Calu3 (cell line): ENCODE data around the gene PMM1. TPM values are rescaled to one million over a fixed set of nuclear protein-coding genes. Genes with fewer than 3 reads are reported as not detected.

Experiments
- BruUV-seq: library from RNA; stranded (reverse); fragments of 400-500 nt; replicated peaks from 2 replicates; lab custom pipeline; 2021; lab: Mats Ljungman, UMichigan
- CTCF ChIA-PET: fragments of 300-600 bp; sonication (Branson Sonifier 250); formaldehyde crosslinking; loops from one replicate; lab custom pipeline; 2022; ENCODE audit warnings: antibody characterized with exemption; lab: Charles Lee
- DNase-seq: peaks from one replicate; pipeline ENCODE4 v3.0.0; 2022
- H3K27ac Mint-ChIP-seq: one replicate; pipeline ENCODE4 v1.8.0; 2022; ENCODE audit warnings: mixed read lengths; ENCODE audit not compliant: unreplicated experiment
- H3K27me3 Mint-ChIP-seq: one replicate; pipeline ENCODE4 v1.8.0; 2022; ENCODE audit warnings: mixed read lengths; ENCODE audit not compliant: unreplicated experiment
- H3K36me3 Mint-ChIP-seq: one replicate; pipeline ENCODE4 v1.8.0; 2022; ENCODE audit warnings: mild to moderate bottlenecking, moderate library complexity, mixed read lengths; ENCODE audit not compliant: insufficient read depth, unreplicated experiment
- H3K4me1 Mint-ChIP-seq: one replicate; pipeline ENCODE4 v1.8.0; 2022; ENCODE audit warnings: mild to moderate bottlenecking, low read depth, mixed read lengths; ENCODE audit not compliant: unreplicated experiment
- H3K4me3 Mint-ChIP-seq: one replicate; pipeline ENCODE4 v1.8.0; 2022; ENCODE audit warnings: mild to moderate bottlenecking, low read depth, moderate library complexity, mixed read lengths; ENCODE audit not compliant: unreplicated experiment
- H3K9me3 Mint-ChIP-seq: one replicate; pipeline ENCODE4 v1.8.0; 2022; ENCODE audit warnings: low read depth, mixed read lengths; ENCODE audit not compliant: unreplicated experiment
- CTCF ChIP-seq: fragments of 200-600 bp; IDR thresholded peaks from one replicate; pipeline ENCODE4 v1.8.0; 2022; ENCODE audit warnings: antibody characterized with exemption; ENCODE audit not compliant: unreplicated experiment
- intact Hi-C: fragments of 100-400 bp; cut with micrococcal nuclease; formaldehyde crosslinking; loops from one replicate; pipeline ENCODE4 v1.10.0; 2022; ENCODE audit not compliant: unreplicated experiment
- total RNA-seq: library from RNA; stranded (reverse); gene quantifications from 2 replicates; pipeline ENCODE4 v1.2.3, GENCODE V29; 2022

The PMM1 gene
- total RNA-seq, 1 experiment from 2014 or later = 18.0 TPM

DNA sequence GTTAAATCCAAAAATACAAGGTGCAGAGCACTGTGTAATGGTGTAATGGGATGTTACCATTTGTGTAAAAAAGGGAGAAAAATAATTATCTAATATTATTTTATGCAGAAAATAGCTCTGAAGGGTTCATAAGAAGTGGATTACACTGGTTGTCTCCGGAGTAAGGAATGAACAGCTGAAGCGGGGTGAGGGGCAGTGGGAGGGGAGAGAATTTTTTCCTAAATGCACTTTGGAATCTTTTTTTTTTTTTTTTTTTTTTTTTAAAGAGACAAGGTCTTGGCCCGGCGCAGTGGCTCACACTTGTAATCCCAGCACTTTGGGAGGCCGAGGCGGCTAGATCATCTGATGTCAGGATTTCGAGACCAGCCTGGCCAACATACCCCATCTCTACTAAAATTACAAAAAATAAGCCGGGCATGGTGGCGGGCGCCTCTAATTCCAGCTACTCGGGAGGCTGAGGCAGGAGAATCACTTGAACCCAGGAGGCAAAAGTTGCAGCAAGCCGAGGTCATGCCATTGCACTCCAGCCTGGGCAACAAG is 38.6 kb downstream of the PMM1 start:
- no peak for DNase-seq
- no peak for TF ChIP-seq CTCF
- Mint-ChIP-seq H3K36me3 (no peaks in the 10 kb centered on the region), H3K9me3 (no peaks in the 10 kb centered on the region), H3K4me3 (no peak overlapping the region), H3K27ac (no peak overlapping the region), H3K4me1 (peaks cover 8% of the 10 kb centered on the region), H3K27me3 (peaks cover 42% of the 10 kb centered on the region)
- CTCF ChIA-PET = interaction anchor here (0.6 kb wide), 1 partner anchor 87 kb away, joined by 3 read pairs; no protein-coding TSS in a partner anchor
- no TSS peak for BruUV-seq
- intact Hi-C loops = loop anchor here (5.0 kb wide), 1 partner anchor 46 kb away; no protein-coding TSS in a partner anchor

DNA sequence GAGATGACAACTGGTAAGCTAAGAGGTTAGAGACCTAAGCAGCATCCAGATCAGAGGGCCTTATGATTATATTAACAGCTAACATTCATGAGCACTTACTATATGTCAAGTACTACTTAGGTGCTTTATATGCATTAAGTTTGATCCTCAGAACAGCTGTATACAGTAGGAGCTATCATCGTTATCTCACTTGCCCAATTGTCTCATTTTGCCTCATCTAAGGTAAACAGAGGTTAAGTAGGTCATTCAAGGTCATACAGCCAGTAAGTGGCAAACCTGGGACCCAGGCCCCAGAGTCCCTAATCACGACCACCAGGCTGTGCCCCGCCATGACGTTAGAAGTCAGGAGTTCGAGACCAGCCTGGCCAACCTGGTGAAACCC is 40.8 kb downstream of the PMM1 start:
- Mint-ChIP-seq H3K27me3 (peaks cover 26% of the 10 kb centered on the region), H3K4me1 (peaks cover 14% of the 10 kb centered on the region), H3K36me3 (peaks cover 10% of the 10 kb centered on the region), H3K4me3 (no peak overlapping the region), H3K9me3 (no peaks in the 10 kb centered on the region), H3K27ac (no peak overlapping the region)
- no peak for TF ChIP-seq CTCF
- intact Hi-C loops = no loop called here
- no TSS peak for BruUV-seq
- no peak for DNase-seq
- CTCF ChIA-PET = no interaction called here

DNA sequence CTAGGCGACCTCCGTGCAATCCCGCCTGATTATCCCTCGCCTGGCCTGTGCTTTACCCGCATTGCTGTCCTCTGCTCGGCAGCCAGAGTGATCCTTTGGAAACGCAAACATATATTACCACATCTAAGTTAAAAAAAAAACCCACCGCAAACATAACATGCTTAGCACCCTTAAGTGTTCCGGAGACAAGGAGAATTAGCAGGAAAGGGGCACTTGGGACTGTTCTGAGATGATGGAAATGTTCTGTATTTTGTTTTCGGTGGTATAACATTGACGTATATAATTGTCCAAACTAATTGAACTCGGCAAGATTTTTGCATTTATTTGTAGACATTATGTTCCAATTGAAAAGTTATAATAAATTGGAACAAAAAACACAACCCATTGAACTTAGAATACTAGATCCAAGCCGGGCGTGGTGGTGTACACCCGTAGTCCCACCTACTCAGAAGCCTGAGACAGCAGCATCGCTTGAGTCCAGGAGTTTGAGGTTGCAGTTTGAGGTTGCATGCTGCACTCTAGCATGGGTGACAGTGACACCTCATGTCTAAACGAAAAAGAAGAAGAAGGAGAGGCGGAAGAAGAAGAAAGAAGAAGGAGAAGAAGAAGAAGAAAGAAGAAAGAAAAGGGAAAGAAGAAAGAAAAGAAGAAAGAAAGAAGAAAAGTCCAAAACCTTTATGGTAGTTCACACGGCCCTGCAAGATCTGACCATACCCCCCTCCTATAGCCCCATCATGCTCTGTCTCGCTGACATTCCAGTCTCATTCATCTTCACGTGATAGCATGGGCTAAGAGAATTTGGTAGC is 44.8 kb downstream of the PMM1 start:
- no peak for DNase-seq
- peaks cover 35% of the 10 kb centered on the region for H3K4me1 Mint-ChIP-seq
- intact Hi-C loops = no loop called here
- H3K27me3 Mint-ChIP-seq = no peaks in the 10 kb centered on the region
- no peaks in the 10 kb centered on the region for H3K9me3 Mint-ChIP-seq
- CTCF ChIA-PET = no interaction called here
- H3K27ac Mint-ChIP-seq = peak overlapping the region; percentile 89
- no TSS peak for BruUV-seq
- TF ChIP-seq CTCF = no peak
- H3K4me3 Mint-ChIP-seq = peak overlapping the region; percentile 99
- H3K36me3 Mint-ChIP-seq = peaks cover 34% of the 10 kb centered on the region

- Mint-ChIP-seq H3K4me1 (peaks cover 35% of the 10 kb centered on the region), H3K36me3 (peaks cover 40% of the 10 kb centered on the region), H3K27me3 (no peaks in the 10 kb centered on the region), H3K9me3 (no peaks in the 10 kb centered on the region), H3K4me3 (peak within 1 kb of the TSS; percentile 99), H3K27ac (peak within 1 kb of the TSS; percentile 89)
- CTCF ChIA-PET = interaction anchor here (0.8 to 1.4 kb wide), 5 partner anchors 12 to 53 kb away, joined by 3 to 11 read pairs (median 4); partner anchors contain the start of genes CSDC2 and PMM1
- peak; percentile 98 for DNase-seq
- BruUV-seq = TSS peak; percentile 65
- peak; percentile 59 for TF ChIP-seq CTCF
- intact Hi-C loops = no loop called here
Measured at GRCh38 chr22:41543854-41544670, 45.6 kb downstream of the PMM1 start, which contains the start of gene POLR3H. POLR3H (minus strand) TSS chr22:41544470; CDS start chr22:41544101, 369 bp downstream.
